HepG2 (cell line): ENCODE measurements around the gene G6PC3. TPM values are rescaled to one million over a fixed set of nuclear protein-coding genes. Genes with fewer than 3 reads are reported as not detected.

ENCODE experiments used
- CENPT ChIP-seq: sonication (generic); formaldehyde crosslinking; IDR thresholded peaks from 2 replicates; pipeline ENCODE4 v1.8.0; 2022; ENCODE audit warnings: low read depth, mild to moderate bottlenecking, moderate library complexity, missing genetic modification reagents
- FOXA3 ChIP-seq: IDR thresholded peaks from 2 replicates; pipeline ENCODE4 v1.6.1; 2016; ENCODE audit warnings: missing genetic modification reagents, missing compliant biosample characterization
- IKZF5 ChIP-seq: IDR thresholded peaks from 2 replicates; pipeline ENCODE4 v1.6.1; 2018; ENCODE audit warnings: missing genetic modification reagents, mild to moderate bottlenecking, missing compliant biosample characterization
- MTF2 ChIP-seq: sonication (generic); formaldehyde crosslinking; IDR thresholded peaks from 2 replicates; pipeline ENCODE4 v1.5.0; 2020; ENCODE audit warnings: missing genetic modification reagents, borderline replicate concordance
- PBX3 ChIP-seq: sonication (generic); formaldehyde crosslinking; IDR thresholded peaks from 2 replicates; pipeline ENCODE4 v1.8.1; 2023; ENCODE audit warnings: missing genetic modification reagents, inconsistent platforms, borderline replicate concordance
- POLR2AphosphoS2 ChIP-seq: IDR thresholded peaks from 2 replicates; pipeline ENCODE4 v1.6.1; 2011; ENCODE audit warnings: low read depth, low read length, improper control_type of control experiment
- SNAPC2 ChIP-seq: sonication (generic); formaldehyde crosslinking; IDR thresholded peaks from 2 replicates; pipeline ENCODE4 v1.8.1; 2022; ENCODE audit warnings: mild to moderate bottlenecking, missing genetic modification reagents
- SOX13 ChIP-seq, 3 experiments: fragments of 450-650 bp in 1 of 3; sonication (generic) in 1 of 3; formaldehyde crosslinking in 1 of 3; IDR thresholded peaks in 2 of 3; conservative IDR thresholded peaks in 1 of 3; 2 replicates each; pipeline versions ENCODE4 v1.5.0 to v1.6.1; 2016 to 2020; ENCODE audit warnings: antibody characterized with exemption in 1 of 3, mild to moderate bottlenecking in 1 of 3, missing compliant biosample characterization in 1 of 3, missing genetic modification reagents in 1 of 3, moderate library complexity in 1 of 3
- TARDBP ChIP-seq: sonication (generic); formaldehyde crosslinking; IDR thresholded peaks from 2 replicates; pipeline ENCODE4 v1.8.0; 2022; ENCODE audit warnings: mild to moderate bottlenecking, missing genetic modification reagents
- TCF7L2 ChIP-seq: IDR thresholded peaks from 2 replicates; pipeline ENCODE4 v1.6.1; 2011; ENCODE audit warnings: mild to moderate bottlenecking, low read depth, low read length, moderate library complexity
- ZNF230 ChIP-seq: sonication (generic); formaldehyde crosslinking; IDR thresholded peaks from 2 replicates; pipeline ENCODE4 v1.4.0; 2020; ENCODE audit warnings: mild to moderate bottlenecking, missing genetic modification reagents
- ZNF788 ChIP-seq: sonication (generic); formaldehyde crosslinking; IDR thresholded peaks from 2 replicates; pipeline ENCODE4 v1.5.0; 2020; ENCODE audit warnings: mild to moderate bottlenecking, missing genetic modification reagents, borderline replicate concordance
- polyA plus RNA-seq, 8 experiments: library from polyadenylated mRNA; depleted of rRNA in 3 of 8; stranded (reverse) in 7 of 8; unstranded in 1 of 8; fragments of >200 nt; fragmentation: Illumina TruSeq in 4 of 8; extraction: Trizol in 4 of 8; gene quantifications; 2 replicates each; pipeline versions ENCODE4 v1.2.1 to v1.2.3, GENCODE V29; 2011 to 2016; ENCODE audit warnings: low read depth in 4 of 8, missing spikeins in 1 of 8, mixed read lengths in 1 of 8; ENCODE audit not compliant: insufficient read depth in 1 of 8
- total RNA-seq, 5 experiments: library from RNA; depleted of rRNA; stranded (reverse); fragments of >200 nt; fragmentation: Illumina TruSeq; extraction: Trizol; gene quantifications; 2 replicates each; pipeline ENCODE4 v1.2.3, GENCODE V29; 2016; ENCODE audit warnings: low read depth in 1 of 5
- TF ChIP-seq, protein P1 (sequence below): sonication (generic); formaldehyde crosslinking; conservative IDR thresholded peaks from 2 replicates; pipeline ENCODE4 v1.8.0; 2022; ENCODE audit warnings: missing genetic modification reagents
- TF ChIP-seq, protein P2 (sequence below): sonication (generic); formaldehyde crosslinking; IDR thresholded peaks from 2 replicates; pipeline ENCODE4 v1.5.0; 2020; ENCODE audit warnings: mild to moderate bottlenecking, missing genetic modification reagents, borderline replicate concordance
- TF ChIP-seq, protein P3 (sequence below): sonication (generic); formaldehyde crosslinking; IDR thresholded peaks from 2 replicates; pipeline ENCODE4 v1.5.0; 2020; ENCODE audit warnings: mild to moderate bottlenecking, missing genetic modification reagents

G6PC3 gene
- total and polyA plus RNA-seq, 2 of the 13 experiments (the other 11 are each of a cell fraction or from before 2014, with no cell fraction given) = 38.5 to 75.8 TPM

DNA sequence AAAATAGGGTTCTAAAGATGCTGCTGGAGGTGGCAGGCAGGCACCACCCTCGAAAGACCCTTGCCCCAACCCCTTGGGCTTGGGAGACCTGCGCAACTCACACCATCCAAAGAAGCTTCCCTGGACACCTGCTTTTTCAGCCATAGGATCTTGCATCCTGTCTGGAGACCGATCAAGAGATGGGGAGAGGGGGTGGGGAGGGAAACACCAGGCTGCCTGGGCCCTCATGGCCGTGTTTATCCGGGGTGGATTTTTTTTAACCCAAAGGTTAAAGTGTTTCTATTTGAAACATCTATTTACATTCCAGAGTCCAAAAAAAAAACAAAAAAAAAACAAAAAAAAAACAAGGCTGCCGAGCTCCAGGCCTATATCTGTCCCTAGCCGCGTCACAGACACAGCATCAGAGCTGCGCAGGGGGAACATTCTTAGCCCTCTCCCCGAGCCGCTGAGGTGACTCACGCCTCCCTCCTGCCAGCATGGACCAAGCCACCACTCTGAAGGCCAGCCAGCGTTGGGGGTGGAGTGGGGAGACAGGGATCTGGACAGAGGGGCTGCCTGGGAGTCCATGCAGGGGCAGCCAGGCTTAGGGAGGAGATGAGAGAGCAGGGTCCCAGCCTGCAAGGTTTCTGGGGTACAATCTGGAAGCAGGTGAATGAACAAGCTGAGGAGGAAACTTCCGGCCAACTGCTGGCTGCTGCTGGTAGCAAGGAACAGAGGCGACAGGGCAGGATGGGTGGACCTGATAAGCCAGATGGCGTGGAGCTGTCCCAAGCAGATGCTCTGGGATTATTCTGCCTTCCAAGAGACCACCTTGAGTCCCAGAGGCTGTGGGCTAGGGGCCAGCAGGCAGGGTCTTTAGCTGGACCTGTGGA is 38.1 kb downstream of the G6PC3 start (continued):
- TF ChIP-seq ZNF788 = peak; percentile 64; the same call in 1 of the 2 replicates
- no peak; the same call in 1 of the 2 replicates for TF ChIP-seq MTF2
- TF ChIP-seq CENPT (CRISPR knock-in tag) = no peak
- no peak for TF ChIP-seq TCF7L2
- peak; percentile 96 for TF ChIP-seq ZNF230 (CRISPR knock-in tag)
- peak; percentile 88 for TF ChIP-seq FOXA3 (CRISPR knock-in tag)
- peak; percentile 88 for TF ChIP-seq TARDBP (CRISPR knock-in tag)
- no peak for TF ChIP-seq SNAPC2
- TF ChIP-seq, protein P1, sequence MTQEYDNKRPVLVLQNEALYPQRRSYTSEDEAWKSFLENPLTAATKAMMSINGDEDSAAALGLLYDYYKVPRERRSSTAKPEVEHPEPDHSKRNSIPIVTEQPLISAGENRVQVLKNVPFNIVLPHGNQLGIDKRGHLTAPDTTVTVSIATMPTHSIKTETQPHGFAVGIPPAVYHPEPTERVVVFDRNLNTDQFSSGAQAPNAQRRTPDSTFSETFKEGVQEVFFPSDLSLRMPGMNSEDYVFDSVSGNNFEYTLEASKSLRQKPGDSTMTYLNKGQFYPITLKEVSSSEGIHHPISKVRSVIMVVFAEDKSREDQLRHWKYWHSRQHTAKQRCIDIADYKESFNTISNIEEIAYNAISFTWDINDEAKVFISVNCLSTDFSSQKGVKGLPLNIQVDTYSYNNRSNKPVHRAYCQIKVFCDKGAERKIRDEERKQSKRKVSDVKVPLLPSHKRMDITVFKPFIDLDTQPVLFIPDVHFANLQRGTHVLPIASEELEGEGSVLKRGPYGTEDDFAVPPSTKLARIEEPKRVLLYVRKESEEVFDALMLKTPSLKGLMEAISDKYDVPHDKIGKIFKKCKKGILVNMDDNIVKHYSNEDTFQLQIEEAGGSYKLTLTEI (CRISPR knock-in tag) = no peak
- TF ChIP-seq, protein P2, sequence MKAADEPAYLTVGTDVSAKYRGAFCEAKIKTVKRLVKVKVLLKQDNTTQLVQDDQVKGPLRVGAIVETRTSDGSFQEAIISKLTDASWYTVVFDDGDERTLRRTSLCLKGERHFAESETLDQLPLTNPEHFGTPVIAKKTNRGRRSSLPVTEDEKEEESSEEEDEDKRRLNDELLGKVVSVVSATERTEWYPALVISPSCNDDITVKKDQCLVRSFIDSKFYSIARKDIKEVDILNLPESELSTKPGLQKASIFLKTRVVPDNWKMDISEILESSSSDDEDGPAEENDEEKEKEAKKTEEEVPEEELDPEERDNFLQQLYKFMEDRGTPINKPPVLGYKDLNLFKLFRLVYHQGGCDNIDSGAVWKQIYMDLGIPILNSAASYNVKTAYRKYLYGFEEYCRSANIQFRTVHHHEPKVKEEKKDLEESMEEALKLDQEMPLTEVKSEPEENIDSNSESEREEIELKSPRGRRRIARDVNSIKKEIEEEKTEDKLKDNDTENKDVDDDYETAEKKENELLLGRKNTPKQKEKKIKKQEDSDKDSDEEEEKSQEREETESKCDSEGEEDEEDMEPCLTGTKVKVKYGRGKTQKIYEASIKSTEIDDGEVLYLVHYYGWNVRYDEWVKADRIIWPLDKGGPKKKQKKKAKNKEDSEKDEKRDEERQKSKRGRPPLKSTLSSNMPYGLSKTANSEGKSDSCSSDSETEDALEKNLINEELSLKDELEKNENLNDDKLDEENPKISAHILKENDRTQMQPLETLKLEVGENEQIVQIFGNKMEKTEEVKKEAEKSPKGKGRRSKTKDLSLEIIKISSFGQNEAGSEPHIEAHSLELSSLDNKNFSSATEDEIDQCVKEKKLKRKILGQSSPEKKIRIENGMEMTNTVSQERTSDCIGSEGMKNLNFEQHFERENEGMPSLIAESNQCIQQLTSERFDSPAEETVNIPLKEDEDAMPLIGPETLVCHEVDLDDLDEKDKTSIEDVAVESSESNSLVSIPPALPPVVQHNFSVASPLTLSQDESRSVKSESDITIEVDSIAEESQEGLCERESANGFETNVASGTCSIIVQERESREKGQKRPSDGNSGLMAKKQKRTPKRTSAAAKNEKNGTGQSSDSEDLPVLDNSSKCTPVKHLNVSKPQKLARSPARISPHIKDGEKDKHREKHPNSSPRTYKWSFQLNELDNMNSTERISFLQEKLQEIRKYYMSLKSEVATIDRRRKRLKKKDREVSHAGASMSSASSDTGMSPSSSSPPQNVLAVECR (CRISPR knock-in tag) = peak; percentile 80; the same call in 1 of the 2 replicates
- peak; percentile 90 for TF ChIP-seq IKZF5 (CRISPR knock-in tag)
- TF ChIP-seq, protein P3, sequence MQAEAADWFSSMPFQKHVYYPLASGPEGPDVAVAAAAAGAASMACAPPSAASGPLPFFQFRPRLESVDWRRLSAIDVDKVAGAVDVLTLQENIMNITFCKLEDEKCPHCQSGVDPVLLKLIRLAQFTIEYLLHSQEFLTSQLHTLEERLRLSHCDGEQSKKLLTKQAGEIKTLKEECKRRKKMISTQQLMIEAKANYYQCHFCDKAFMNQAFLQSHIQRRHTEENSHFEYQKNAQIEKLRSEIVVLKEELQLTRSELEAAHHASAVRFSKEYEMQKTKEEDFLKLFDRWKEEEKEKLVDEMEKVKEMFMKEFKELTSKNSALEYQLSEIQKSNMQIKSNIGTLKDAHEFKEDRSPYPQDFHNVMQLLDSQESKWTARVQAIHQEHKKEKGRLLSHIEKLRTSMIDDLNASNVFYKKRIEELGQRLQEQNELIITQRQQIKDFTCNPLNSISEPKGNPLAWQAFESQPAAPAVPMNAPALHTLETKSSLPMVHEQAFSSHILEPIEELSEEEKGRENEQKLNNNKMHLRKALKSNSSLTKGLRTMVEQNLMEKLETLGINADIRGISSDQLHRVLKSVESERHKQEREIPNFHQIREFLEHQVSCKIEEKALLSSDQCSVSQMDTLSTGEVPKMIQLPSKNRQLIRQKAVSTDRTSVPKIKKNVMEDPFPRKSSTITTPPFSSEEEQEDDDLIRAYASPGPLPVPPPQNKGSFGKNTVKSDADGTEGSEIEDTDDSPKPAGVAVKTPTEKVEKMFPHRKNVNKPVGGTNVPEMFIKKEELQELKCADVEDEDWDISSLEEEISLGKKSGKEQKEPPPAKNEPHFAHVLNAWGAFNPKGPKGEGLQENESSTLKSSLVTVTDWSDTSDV = no peak
- TF ChIP-seq POLR2AphosphoS2 = no peak
- no peak for TF ChIP-seq PBX3
- no peak for TF ChIP-seq SOX13 (IDR thresholded peaks at IDR 0.05)
- TF ChIP-seq SOX13 (CRISPR knock-in tag; conservative IDR thresholded peaks at IDR 0.05 in 1 of 2, IDR thresholded peaks at IDR 0.05 in 1 of 2) = peak in 1 of 2 experiments; percentile 78; a peak in 2 of 4 replicates
